Liver (tissue), 9 donors: ENCODE measurements around the gene FGG. TPM values are rescaled to one million over a fixed set of nuclear protein-coding genes. Genes with fewer than 3 reads are reported as not detected.
A peak's percentile ranks its signal among the peaks of the same experiment; 100 is the strongest.

Experiments used
- DNase-seq: peaks from one replicate; pipeline ENCODE4 v3.0.0-alpha.2; 2017; ENCODE audit warnings: low spot score
- H3K27ac ChIP-seq, 2 donors: one replicate each; pipeline ENCODE4 v1.7.0; 2013; ENCODE audit warnings: inconsistent platforms in 2 of 2, low read length in 2 of 2, control low read depth in 1 of 2, low read depth in 1 of 2, mild to moderate bottlenecking in 1 of 2
- H3K27me3 ChIP-seq, 4 donors: one replicate each; pipeline versions ENCODE4 v1.6.1 to v1.7.0; 2013; ENCODE audit warnings: low read length in 3 of 4, inconsistent platforms in 1 of 4, mild to moderate bottlenecking in 1 of 4, moderate library complexity in 1 of 4; ENCODE audit not compliant: control insufficient read depth in 4 of 4, insufficient read depth in 4 of 4
- H3K36me3 ChIP-seq, 4 donors: one replicate each; pipeline versions ENCODE4 v1.6.1 to v1.7.0; 2013; ENCODE audit warnings: low read length in 3 of 4, mild to moderate bottlenecking in 3 of 4, low read depth in 1 of 4, moderate library complexity in 1 of 4; ENCODE audit not compliant: control insufficient read depth in 4 of 4, insufficient read depth in 3 of 4
- H3K4me1 ChIP-seq, 4 donors: one replicate each; pipeline versions ENCODE4 v1.6.1 to v1.7.0; 2013; ENCODE audit warnings: low read length in 3 of 4, mild to moderate bottlenecking in 3 of 4, moderate library complexity in 1 of 4; ENCODE audit not compliant: control insufficient read depth in 4 of 4, insufficient read depth in 4 of 4
- H3K4me3 ChIP-seq, 3 donors: one replicate each; pipeline versions ENCODE4 v1.6.1 to v1.7.0; 2013; ENCODE audit warnings: low read length in 3 of 3, control low read depth in 1 of 3, low read depth in 1 of 3, mild to moderate bottlenecking in 1 of 3
- H3K9ac ChIP-seq, 2 donors: one replicate each; pipeline ENCODE4 v1.7.0; 2013; ENCODE audit warnings: low read length in 2 of 2, mild to moderate bottlenecking in 2 of 2, moderate library complexity in 2 of 2, control low read depth in 1 of 2, low read depth in 1 of 2
- H3K9me3 ChIP-seq, 4 donors: one replicate each; pipeline versions ENCODE4 v1.6.1 to v1.7.0; 2013; ENCODE audit warnings: low read length in 3 of 4; ENCODE audit not compliant: control insufficient read depth in 4 of 4
- ATF3 ChIP-seq: IDR thresholded peaks from 2 replicates; pipeline ENCODE4 v1.6.1; 2016; ENCODE audit warnings: antibody characterized with exemption
- CTCF ChIP-seq: fragments of 150-350 bp; IDR thresholded peaks from 2 replicates; pipeline ENCODE4 v1.5.1; 2017; ENCODE audit warnings: improper control_type of control experiment, low read depth, low read length; ENCODE audit not compliant: missing input control
- EGR1 ChIP-seq, 2 donors: IDR thresholded peaks; 2 replicates each; pipeline ENCODE4 v1.6.1; 2016 to 2018; ENCODE audit warnings: antibody characterized with exemption in 2 of 2, low read depth in 2 of 2
- FOXA2 ChIP-seq: IDR thresholded peaks from 2 replicates; pipeline ENCODE4 v1.6.1; 2016; ENCODE audit warnings: antibody characterized with exemption
- GABPA ChIP-seq, 2 donors: IDR thresholded peaks in 1 of 2; conservative IDR thresholded peaks in 1 of 2; 2 replicates each; pipeline ENCODE4 v1.6.1; 2016; ENCODE audit warnings: antibody characterized with exemption in 2 of 2, mild to moderate bottlenecking in 1 of 2, moderate library complexity in 1 of 2
- HNF4A ChIP-seq, 2 donors: conservative IDR thresholded peaks; 2 replicates each; pipeline ENCODE4 v1.6.1; 2016; ENCODE audit warnings: antibody characterized with exemption in 2 of 2, mild to moderate bottlenecking in 2 of 2
- JUND ChIP-seq, 2 donors: IDR thresholded peaks; 2 replicates each; pipeline ENCODE4 v1.6.1; 2016; ENCODE audit warnings: antibody characterized with exemption in 2 of 2
- MAX ChIP-seq: IDR thresholded peaks from 2 replicates; pipeline ENCODE4 v1.6.1; 2016; ENCODE audit warnings: antibody characterized with exemption
- NR2F2 ChIP-seq: IDR thresholded peaks from 2 replicates; pipeline ENCODE4 v1.6.1; 2016; ENCODE audit warnings: antibody characterized with exemption
- RXRA ChIP-seq, 2 donors: IDR thresholded peaks; 2 replicates each; pipeline ENCODE4 v1.6.1; 2017 to 2018; ENCODE audit warnings: antibody characterized with exemption in 2 of 2, mild to moderate bottlenecking in 1 of 2
- SP1 ChIP-seq: IDR thresholded peaks from 2 replicates; pipeline ENCODE4 v1.6.1; 2018; ENCODE audit warnings: antibody characterized with exemption, mild to moderate bottlenecking
- YY1 ChIP-seq: IDR thresholded peaks from 2 replicates; pipeline ENCODE4 v1.6.1; 2016; ENCODE audit warnings: antibody characterized with exemption, mild to moderate bottlenecking
- ZBTB33 ChIP-seq: IDR thresholded peaks from 2 replicates; pipeline ENCODE4 v1.6.1; 2016; ENCODE audit warnings: antibody characterized with exemption
- WGBS: extraction: QIAGEN DNeasy Blood & Tissue Kit; methylation state at CpG from one replicate; pipeline ENCODE4 v1.1.7; 2013; 5-methylcytosine and 5-hydroxymethylcytosine counted together
- polyA plus RNA-seq, 2 donors: library from polyadenylated mRNA; stranded (reverse) in 1 of 2; unstranded in 1 of 2; fragments of 200-250 nt in 1 of 2; fragments of >200 nt in 1 of 2; fragmentation: Nextera tagmentation in 1 of 2; extraction: Ambion mirVana in 1 of 2; gene quantifications; one replicate each; pipeline versions ENCODE4 v1.2.1 to v1.2.3, GENCODE V29; 2013 to 2015
- total RNA-seq, 2 donors: library from RNA; depleted of rRNA; stranded (reverse); fragments of >200 nt; gene quantifications; one replicate each; pipeline ENCODE4 v1.2.3, GENCODE V29; 2014
- donor health status: healthy.
- donor health status: healthy.
- donor health status: healthy.
- donor health status: healthy.
- donor health status: healthy.

Gene FGG
- total and polyA plus RNA-seq, 4 donors, result 7,404 to 20,700 (median 15,071) TPM

- H3K4me3 ChIP-seq, result no peak overlapping the region
- no peak overlapping the region for H3K9ac ChIP-seq
- H3K36me3 ChIP-seq, result peaks cover 0 to 11% (median 0%) of the 10 kb centered on the region in 4 donors
- peaks cover 1 to 22% (median 19%) of the 10 kb centered on the region in 4 donors for H3K4me1 ChIP-seq
- H3K9me3 ChIP-seq, result no peaks in the 10 kb centered on the region
- DNase-seq, result no peak
- no peak for TF ChIP-seq JUND (IDR thresholded peaks at IDR 0.05)
- TF ChIP-seq GABPA (IDR thresholded peaks at IDR 0.05 in 1 of 2, conservative IDR thresholded peaks at IDR 0.05 in 1 of 2), result no peak
- no peak for TF ChIP-seq SP1
- 88% methylated on average over 3 of the region's 3 CpGs for WGBS
- H3K27ac ChIP-seq, result no peak overlapping the region
- no peaks in the 10 kb centered on the region for H3K27me3 ChIP-seq
These were observed 38.1 kb downstream of the FGG start for GRCh38 chr4:154574311-154574710.

- peaks cover 0 to 18% (median 2%) of the 10 kb centered on the region in 4 donors for H3K36me3 ChIP-seq
- peaks cover 0 to 18% (median 16%) of the 10 kb centered on the region in 4 donors for H3K4me1 ChIP-seq
- TF ChIP-seq YY1, result no peak
- TF ChIP-seq ATF3, result no peak
- TF ChIP-seq EGR1 (IDR thresholded peaks at IDR 0.05; ENCODE audit: low read depth in 2 of 2), result no peak
- peak in 1 of 2 donors; percentile 22 for TF ChIP-seq RXRA (IDR thresholded peaks at IDR 0.05)
- TF ChIP-seq NR2F2, result peak; percentile 8
- no peak for TF ChIP-seq GABPA (IDR thresholded peaks at IDR 0.05 in 1 of 2, conservative IDR thresholded peaks at IDR 0.05 in 1 of 2)
- TF ChIP-seq ZBTB33, result peak; percentile 15
- peak in 1 of 2 donors; percentile 56 for TF ChIP-seq JUND (IDR thresholded peaks at IDR 0.05)
- H3K9ac ChIP-seq, result no peak overlapping the region
- peak overlapping the region; percentile 10 to 62 for H3K27ac ChIP-seq
- WGBS, result 44% methylated on average over 5 of the region's 5 CpGs
- no peaks in the 10 kb centered on the region for H3K9me3 ChIP-seq
- H3K4me3 ChIP-seq, result no peak overlapping the region
- no peak for DNase-seq
- no peaks in the 10 kb centered on the region for H3K27me3 ChIP-seq
These were observed 39.1 kb downstream of the FGG start for GRCh38 chr4:154573190-154573870.

- Histone ChIP-seq H3K27ac (peak overlapping the region; percentile 4 to 26), H3K36me3 (peaks cover 5 to 34% (median 26%) of the 10 kb centered on the region in 4 donors), H3K4me1 (peaks cover 0 to 10% (median 0%) of the 10 kb centered on the region in 4 donors), H3K4me3 (no peak overlapping the region), H3K9ac (no peak overlapping the region), H3K27me3 (no peaks in the 10 kb centered on the region), H3K9me3 (no peaks in the 10 kb centered on the region)
- no peak for DNase-seq
- TF ChIP-seq HNF4A (conservative IDR thresholded peaks at IDR 0.05), result no peak
- no peak for TF ChIP-seq SP1
- TF ChIP-seq CTCF, result no peak
- no peak for TF ChIP-seq FOXA2
- TF ChIP-seq MAX, result no peak
- TF ChIP-seq EGR1 (IDR thresholded peaks at IDR 0.05; ENCODE audit: low read depth in 2 of 2), result no peak
- TF ChIP-seq JUND (IDR thresholded peaks at IDR 0.05), result no peak
- WGBS, result 53% methylated on average over 5 of the region's 5 CpGs
These were observed 42.9 kb downstream of the FGG start for GRCh38 chr4:154569584-154569983.
